ENCODE measurements around the gene GANAB. TPM values are rescaled to one million over a fixed set of nuclear protein-coding genes. Genes with fewer than 3 reads are reported as not detected.
A peak's percentile ranks its signal among the peaks of the same experiment; 100 is the strongest.

Gene GANAB
- total and polyA plus RNA-seq, 2 of the 13 experiments (the other 11 are each of a cell fraction or from before 2014, with no cell fraction given), result 99.5 to 234 TPM

GRCh38 chr11:62622476-62623089 lies 23.8 kb downstream of the GANAB start:
- Histone ChIP-seq H3K9me3 (ENCODE audit: low read length) (no peaks in the 10 kb centered on the region), H2AFZ (ENCODE audit: low read length) (no peak overlapping the region), H3K36me3 (replicated peaks in 1 of 2; ENCODE audit: control insufficient read depth in 1 of 2, insufficient read depth in 2 of 2, low read length in 2 of 2) (peaks cover 14 to 26% of the 10 kb centered on the region in 2 experiments), H3K9ac (ENCODE audit: insufficient read depth, low read depth, low read length) (peak overlapping the region; percentile 44), H3K27me3 (ENCODE audit: control insufficient read depth in 1 of 2, insufficient read depth in 2 of 2, low read length in 2 of 2) (no peaks in the 10 kb centered on the region; a peak in 1 of 5 replicates), H4K20me1 (ENCODE audit: insufficient read depth, low read length) (no peaks in the 10 kb centered on the region), H3K27ac (ENCODE audit: extremely low read length, insufficient read depth, low read length) (peak overlapping the region; percentile 64), H3K79me2 (ENCODE audit: insufficient read depth, low read length) (peaks cover 4% of the 10 kb centered on the region), H3K4me1 (ENCODE audit: insufficient read depth, low read length) (peaks cover 21% of the 10 kb centered on the region), H3K4me3 (replicated peaks in 1 of 3; ENCODE audit: insufficient read depth in 1 of 3, low read depth in 2 of 3, low read length in 3 of 3) (0 out of 6 replicates have a peak overlapping the region, but pooled peaks of 2 of the 3 experiments have one; percentile 29 to 90), H3K4me2 (ENCODE audit: low read depth, low read length) (peak overlapping the region; percentile 93)
- intact Hi-C loops (cut with micrococcal nuclease; ENCODE audit: unreplicated experiment), result no loop called here
- DNase-seq (ENCODE audit: low spot score) (no peak), FAIRE-seq (no peak), ATAC-seq (no peak)
- ChIA-PET CTCF (ENCODE audit: low intra/inter-chr PET ratio, low total read pairs) (interaction anchor here (0.7 to 1.9 kb wide), 2 partner anchors 10 to 106 kb away, joined by 4 to 6 read pairs; partner anchors contain the start of genes EML3 and ROM1), POLR2A (interaction anchor here (0.7 to 4.5 kb wide), 21 partner anchors 9 to 234 kb away, joined by 3 to 80 read pairs (median 8); partner anchors contain the start of genes C11orf98, CSKMT, EEF1G and EML3)
- TF ChIP-seq NAIF1 (CRISPR knock-in tag; IDR thresholded peaks at IDR 0.05; ENCODE audit: borderline replicate concordance) (no peak), HIVEP1 (CRISPR knock-in tag; IDR thresholded peaks at IDR 0.05) (no peak), ARID2 (CRISPR knock-in tag; IDR thresholded peaks at IDR 0.05; ENCODE audit: borderline replicate concordance) (peak; percentile 9; the same call in 1 of the 2 replicates), ZNF160 (CRISPR knock-in tag; IDR thresholded peaks at IDR 0.05) (no peak), ZNF850 (CRISPR knock-in tag; conservative IDR thresholded peaks at IDR 0.05) (0 out of 2 replicates have a peak, but pooled peaks have one; percentile 3), PAX8 (CRISPR knock-in tag; IDR thresholded peaks at IDR 0.05; ENCODE audit: borderline replicate concordance) (no peak), RFXAP (CRISPR knock-in tag; IDR thresholded peaks at IDR 0.05; ENCODE audit: borderline replicate concordance) (no peak), ZNF878 (CRISPR knock-in tag; IDR thresholded peaks at IDR 0.05) (0 out of 2 replicates have a peak, but pooled peaks have one; percentile 18), ZNF770 (CRISPR knock-in tag; IDR thresholded peaks at IDR 0.05) (0 out of 2 replicates have a peak, but pooled peaks have one; percentile 23), EEA1 (CRISPR knock-in tag; IDR thresholded peaks at IDR 0.05; ENCODE audit: borderline replicate concordance) (no peak), NFE2L2 (IDR thresholded peaks at IDR 0.05; ENCODE audit: low read length) (no peak)
- TF ChIP-seq, protein P1, sequence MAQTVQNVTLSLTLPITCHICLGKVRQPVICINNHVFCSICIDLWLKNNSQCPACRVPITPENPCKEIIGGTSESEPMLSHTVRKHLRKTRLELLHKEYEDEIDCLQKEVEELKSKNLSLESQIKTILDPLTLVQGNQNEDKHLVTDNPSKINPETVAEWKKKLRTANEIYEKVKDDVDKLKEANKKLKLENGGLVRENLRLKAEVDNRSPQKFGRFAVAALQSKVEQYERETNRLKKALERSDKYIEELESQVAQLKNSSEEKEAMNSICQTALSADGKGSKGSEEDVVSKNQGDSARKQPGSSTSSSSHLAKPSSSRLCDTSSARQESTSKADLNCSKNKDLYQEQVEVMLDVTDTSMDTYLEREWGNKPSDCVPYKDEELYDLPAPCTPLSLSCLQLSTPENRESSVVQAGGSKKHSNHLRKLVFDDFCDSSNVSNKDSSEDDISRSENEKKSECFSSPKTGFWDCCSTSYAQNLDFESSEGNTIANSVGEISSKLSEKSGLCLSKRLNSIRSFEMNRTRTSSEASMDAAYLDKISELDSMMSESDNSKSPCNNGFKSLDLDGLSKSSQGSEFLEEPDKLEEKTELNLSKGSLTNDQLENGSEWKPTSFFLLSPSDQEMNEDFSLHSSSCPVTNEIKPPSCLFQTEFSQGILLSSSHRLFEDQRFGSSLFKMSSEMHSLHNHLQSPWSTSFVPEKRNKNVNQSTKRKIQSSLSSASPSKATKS (CRISPR knock-in tag; IDR thresholded peaks at IDR 0.05), result no peak
- TF ChIP-seq, protein P2, sequence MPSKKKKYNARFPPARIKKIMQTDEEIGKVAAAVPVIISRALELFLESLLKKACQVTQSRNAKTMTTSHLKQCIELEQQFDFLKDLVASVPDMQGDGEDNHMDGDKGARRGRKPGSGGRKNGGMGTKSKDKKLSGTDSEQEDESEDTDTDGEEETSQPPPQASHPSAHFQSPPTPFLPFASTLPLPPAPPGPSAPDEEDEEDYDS (CRISPR knock-in tag; IDR thresholded peaks at IDR 0.05), result no peak
- 97% methylated on average over 7 of the region's 7 CpGs for WGBS (ENCODE audit: low lambda C conversion rate)
- no TSS peak for BruUV-seq (replicated peaks)
- in situ Hi-C loops (cut with HindIII; ENCODE audit: extremely low pct_ligation_motif_present, low pct_unique_long_range_greater_than_20kb), result no loop called here
